PC-9 (cell line): Measurements from ENCODE around the gene DNALI1.

Experiments
- EZH2 ChIP-seq: fragments of 200-600 bp; sonication (generic); IDR thresholded peaks from 2 replicates; pipeline ENCODE4 v1.8.0; 2017; ENCODE audit warnings: antibody characterized with exemption, low read depth
- TF ChIP-seq, protein P1 (sequence below): fragments of 200-600 bp; sonication (generic); conservative IDR thresholded peaks from 2 replicates; pipeline ENCODE4 v1.6.1; 2017; ENCODE audit warnings: mixed run types, antibody characterized with exemption, mild to moderate bottlenecking, moderate library complexity

DNA sequence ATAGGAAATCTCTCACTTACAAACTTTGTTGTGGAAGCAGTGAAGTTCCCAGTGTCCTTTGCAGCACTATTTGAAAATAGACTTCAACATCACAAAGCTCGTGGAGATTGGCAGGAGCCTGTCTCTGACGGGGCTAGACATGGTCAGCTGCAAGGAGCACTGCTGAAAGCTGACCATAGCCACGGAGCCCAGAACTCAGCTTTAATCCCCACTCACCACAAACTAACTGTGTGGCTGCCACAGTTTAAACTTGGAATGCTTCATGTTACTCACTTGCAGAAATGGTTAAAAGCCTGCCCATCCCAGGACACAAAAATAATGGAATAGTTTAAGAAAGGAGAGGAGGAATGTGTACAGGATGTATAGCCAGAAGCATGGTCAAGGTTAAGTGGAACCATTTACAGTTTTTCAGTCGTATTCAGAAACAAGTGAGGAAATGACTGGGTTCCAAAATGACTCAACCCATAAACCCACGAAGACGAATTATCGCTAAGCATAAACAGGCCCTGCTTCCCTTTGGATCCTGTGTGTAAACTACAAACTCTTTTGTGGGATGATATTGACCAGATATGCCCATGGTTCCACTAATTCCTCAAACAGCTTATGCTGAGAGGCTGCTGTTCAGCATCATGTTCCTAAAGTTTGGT is 18.2 kb downstream of the DNALI1 start:
- TF ChIP-seq, protein P1, sequence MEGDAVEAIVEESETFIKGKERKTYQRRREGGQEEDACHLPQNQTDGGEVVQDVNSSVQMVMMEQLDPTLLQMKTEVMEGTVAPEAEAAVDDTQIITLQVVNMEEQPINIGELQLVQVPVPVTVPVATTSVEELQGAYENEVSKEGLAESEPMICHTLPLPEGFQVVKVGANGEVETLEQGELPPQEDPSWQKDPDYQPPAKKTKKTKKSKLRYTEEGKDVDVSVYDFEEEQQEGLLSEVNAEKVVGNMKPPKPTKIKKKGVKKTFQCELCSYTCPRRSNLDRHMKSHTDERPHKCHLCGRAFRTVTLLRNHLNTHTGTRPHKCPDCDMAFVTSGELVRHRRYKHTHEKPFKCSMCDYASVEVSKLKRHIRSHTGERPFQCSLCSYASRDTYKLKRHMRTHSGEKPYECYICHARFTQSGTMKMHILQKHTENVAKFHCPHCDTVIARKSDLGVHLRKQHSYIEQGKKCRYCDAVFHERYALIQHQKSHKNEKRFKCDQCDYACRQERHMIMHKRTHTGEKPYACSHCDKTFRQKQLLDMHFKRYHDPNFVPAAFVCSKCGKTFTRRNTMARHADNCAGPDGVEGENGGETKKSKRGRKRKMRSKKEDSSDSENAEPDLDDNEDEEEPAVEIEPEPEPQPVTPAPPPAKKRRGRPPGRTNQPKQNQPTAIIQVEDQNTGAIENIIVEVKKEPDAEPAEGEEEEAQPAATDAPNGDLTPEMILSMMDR = no peak
- no peak for TF ChIP-seq EZH2
